Measurements from ENCODE around the gene E2F6. TPM values are rescaled to one million over a fixed set of nuclear protein-coding genes. Genes with fewer than 3 reads are reported as not detected.

Gene E2F6
- total and polyA plus RNA-seq, 2 donors from 2014 or later, result 7.8 to 12.7 TPM

DNA sequence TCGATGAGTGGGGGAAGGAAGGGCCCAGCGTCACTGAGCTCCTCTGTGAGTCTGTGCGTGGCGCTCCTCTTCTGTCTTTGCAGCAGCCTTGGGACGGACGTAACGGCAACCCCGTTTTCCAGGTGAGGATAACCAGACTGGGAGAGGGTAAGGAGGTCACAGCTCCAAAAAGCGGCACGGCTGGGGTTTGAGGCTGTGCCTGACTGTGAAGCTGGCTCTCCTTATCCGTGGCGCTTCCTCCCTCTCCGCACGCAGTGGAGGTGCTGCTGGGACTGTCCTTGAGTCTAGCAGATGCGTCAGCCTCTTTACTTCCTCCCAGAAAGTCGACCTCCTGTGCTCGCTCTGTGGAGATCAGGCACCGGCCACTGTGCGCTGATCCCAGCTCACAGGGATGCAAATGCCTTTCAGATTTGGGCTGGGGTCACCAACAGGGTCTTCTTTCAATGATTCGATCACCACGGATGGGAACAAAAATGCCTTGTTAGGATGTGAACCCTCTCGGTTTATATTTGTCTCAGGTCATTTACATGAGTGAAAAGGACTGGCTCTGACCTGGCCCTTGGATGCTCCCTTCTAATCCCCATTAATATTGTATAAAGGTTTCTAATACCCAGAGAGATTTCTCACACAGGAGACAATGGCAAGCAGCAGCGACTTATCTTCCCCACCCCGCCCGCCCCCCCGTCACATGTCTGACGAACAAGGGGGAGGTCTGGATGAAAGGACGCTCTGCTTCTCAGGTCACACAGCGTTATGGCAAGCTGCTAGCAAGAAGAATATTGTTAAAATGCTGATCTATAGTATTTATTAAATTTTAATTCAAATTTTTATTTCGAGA, 30.1 kb upstream of the E2F6 start:
- intact Hi-C loops (cut with DNase I), result no loop called here
- H3K4me1 ChIP-seq (ENCODE audit: control insufficient read depth in 2 of 3, insufficient read depth in 2 of 3, low read depth in 1 of 3, low read length in 3 of 3), result peaks cover 3 to 13% (median 3%) of the 10 kb centered on the region in 3 donors
- no peak for FAIRE-seq
- no peak overlapping the region for H3K27ac ChIP-seq (ENCODE audit: low read depth in 2 of 2, low read length in 2 of 2)
- H3K4me3 ChIP-seq (ENCODE audit: low read length in 3 of 3), result no peak overlapping the region
- no peaks in the 10 kb centered on the region for H3K9me3 ChIP-seq (ENCODE audit: control insufficient read depth in 2 of 3, insufficient read depth in 1 of 3, low read length in 3 of 3)
- no peaks in the 10 kb centered on the region for H3K36me3 ChIP-seq (ENCODE audit: control insufficient read depth in 2 of 3, insufficient read depth in 3 of 3, low read length in 3 of 3)
- no peaks in the 10 kb centered on the region for H3K27me3 ChIP-seq (ENCODE audit: control insufficient read depth, insufficient read depth, low read length)
- TF ChIP-seq CTCF (IDR thresholded peaks at IDR 0.05; ENCODE audit: borderline replicate concordance, extremely low read depth, insufficient read depth), result no peak
- DNase-seq, result peak in 1 of 5 donors; percentile 20
- H3K9ac ChIP-seq (ENCODE audit: low read length in 3 of 3), result no peak overlapping the region

- no peak overlapping the region for H3K27ac ChIP-seq (ENCODE audit: low read depth in 2 of 2, low read length in 2 of 2)
- H3K9ac ChIP-seq (ENCODE audit: low read length in 3 of 3), result no peak overlapping the region
- no peaks in the 10 kb centered on the region for H3K27me3 ChIP-seq (ENCODE audit: control insufficient read depth, insufficient read depth, low read length)
- FAIRE-seq (no peak), DNase-seq (no peak)
- intact Hi-C loops (cut with DNase I), result no loop called here
- TF ChIP-seq CTCF (IDR thresholded peaks at IDR 0.05; ENCODE audit: borderline replicate concordance, extremely low read depth, insufficient read depth), result no peak
- H3K4me1 ChIP-seq (ENCODE audit: control insufficient read depth in 2 of 3, insufficient read depth in 2 of 3, low read depth in 1 of 3, low read length in 3 of 3), result peaks cover 3 to 13% (median 3%) of the 10 kb centered on the region in 3 donors
- H3K4me3 ChIP-seq (ENCODE audit: low read length in 3 of 3), result no peak overlapping the region
- H3K36me3 ChIP-seq (ENCODE audit: control insufficient read depth in 2 of 3, insufficient read depth in 3 of 3, low read length in 3 of 3), result no peaks in the 10 kb centered on the region
- H3K9me3 ChIP-seq (ENCODE audit: control insufficient read depth in 2 of 3, insufficient read depth in 1 of 3, low read length in 3 of 3), result peaks cover 0 to 2% (median 0%) of the 10 kb centered on the region in 3 donors
Measured at GRCh38 chr2:11494310-11494709, 28.3 kb upstream of the E2F6 start.

- Histone ChIP-seq H3K4me1 (ENCODE audit: control insufficient read depth in 2 of 3, insufficient read depth in 2 of 3, low read depth in 1 of 3, low read length in 3 of 3) (peaks cover 0 to 4% (median 0%) of the 10 kb centered on the region in 3 donors), H3K4me3 (ENCODE audit: low read length in 3 of 3) (no peak overlapping the region), H3K9me3 (ENCODE audit: control insufficient read depth in 2 of 3, insufficient read depth in 1 of 3, low read length in 3 of 3) (peaks cover 0 to 2% (median 0%) of the 10 kb centered on the region in 3 donors), H3K27me3 (ENCODE audit: control insufficient read depth, insufficient read depth, low read length) (no peaks in the 10 kb centered on the region), H3K36me3 (ENCODE audit: control insufficient read depth in 2 of 3, insufficient read depth in 3 of 3, low read length in 3 of 3) (no peaks in the 10 kb centered on the region), H3K9ac (ENCODE audit: low read length in 3 of 3) (no peak overlapping the region), H3K27ac (ENCODE audit: low read depth in 2 of 2, low read length in 2 of 2) (no peak overlapping the region)
- intact Hi-C loops (cut with DNase I), result no loop called here
- no peak for TF ChIP-seq CTCF (IDR thresholded peaks at IDR 0.05; ENCODE audit: borderline replicate concordance, extremely low read depth, insufficient read depth)
- no peak for FAIRE-seq
- no peak for DNase-seq
Measured at GRCh38 chr2:11493282-11493681, 27.3 kb upstream of the E2F6 start.
